ENCODE data around the gene CNOT6L. TPM values are rescaled to one million over a fixed set of nuclear protein-coding genes. Genes with fewer than 3 reads are reported as not detected.

CNOT6L gene
- total RNA-seq, 4 donors from 2014 or later: 10.0 to 21.1 (median 13.1) TPM

DNA sequence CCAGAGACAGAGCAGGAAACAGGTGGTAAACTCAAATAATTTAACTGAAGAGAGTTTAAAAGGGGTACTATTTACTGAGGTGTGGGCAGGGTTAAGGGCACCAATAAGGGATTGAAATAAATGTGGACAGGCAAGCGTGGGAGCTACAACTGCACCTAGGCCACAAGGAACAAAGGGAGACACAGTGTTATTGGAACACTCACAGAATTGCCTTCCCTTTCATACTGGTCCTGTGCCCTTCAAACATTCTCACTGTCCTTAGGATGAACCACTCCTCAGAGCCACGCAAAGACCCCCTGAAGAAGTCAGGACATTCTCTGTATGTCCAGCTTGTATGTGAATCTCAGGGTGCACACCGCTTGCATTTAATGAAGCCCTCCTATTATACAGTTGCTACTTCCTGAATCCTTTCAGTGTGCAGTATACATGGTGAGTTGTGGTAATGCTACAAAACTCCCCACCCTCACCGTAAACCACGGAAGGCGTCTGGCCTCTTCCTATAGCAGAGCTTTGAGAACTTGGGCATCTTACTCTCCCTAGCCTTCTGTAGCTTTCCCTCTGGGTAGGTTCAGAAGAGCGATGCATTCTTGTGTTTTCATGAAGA, 33.8 kb upstream of the CNOT6L start:
- Histone ChIP-seq H3K4me3 (no peak overlapping the region), H3K27ac (peak overlapping the region in 3 of 4 donors; percentile 37 to 78 (median 75)), H3K4me1 (peaks cover 0 to 6% of the 10 kb centered on the region in 2 donors), H3K36me3 (no peaks in the 10 kb centered on the region), H3K27me3 (no peaks in the 10 kb centered on the region), H3K9me3 (no peaks in the 10 kb centered on the region)
- no peak for ATAC-seq
- in situ Hi-C loops (cut with MboI; ENCODE audit: low sequenced_read_pairs in 4 of 4) (no loop called here), intact Hi-C loops (cut with DNase I; ENCODE audit: low total_unique reads) (no loop called here)
- TF ChIP-seq POLR2A (IDR thresholded peaks at IDR 0.05): no peak
- TF ChIP-seq, protein P1, sequence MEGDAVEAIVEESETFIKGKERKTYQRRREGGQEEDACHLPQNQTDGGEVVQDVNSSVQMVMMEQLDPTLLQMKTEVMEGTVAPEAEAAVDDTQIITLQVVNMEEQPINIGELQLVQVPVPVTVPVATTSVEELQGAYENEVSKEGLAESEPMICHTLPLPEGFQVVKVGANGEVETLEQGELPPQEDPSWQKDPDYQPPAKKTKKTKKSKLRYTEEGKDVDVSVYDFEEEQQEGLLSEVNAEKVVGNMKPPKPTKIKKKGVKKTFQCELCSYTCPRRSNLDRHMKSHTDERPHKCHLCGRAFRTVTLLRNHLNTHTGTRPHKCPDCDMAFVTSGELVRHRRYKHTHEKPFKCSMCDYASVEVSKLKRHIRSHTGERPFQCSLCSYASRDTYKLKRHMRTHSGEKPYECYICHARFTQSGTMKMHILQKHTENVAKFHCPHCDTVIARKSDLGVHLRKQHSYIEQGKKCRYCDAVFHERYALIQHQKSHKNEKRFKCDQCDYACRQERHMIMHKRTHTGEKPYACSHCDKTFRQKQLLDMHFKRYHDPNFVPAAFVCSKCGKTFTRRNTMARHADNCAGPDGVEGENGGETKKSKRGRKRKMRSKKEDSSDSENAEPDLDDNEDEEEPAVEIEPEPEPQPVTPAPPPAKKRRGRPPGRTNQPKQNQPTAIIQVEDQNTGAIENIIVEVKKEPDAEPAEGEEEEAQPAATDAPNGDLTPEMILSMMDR (IDR thresholded peaks at IDR 0.05 in 4 of 5, conservative IDR thresholded peaks at IDR 0.05 in 1 of 5): no peak
- DNase-seq: no peak

DNA sequence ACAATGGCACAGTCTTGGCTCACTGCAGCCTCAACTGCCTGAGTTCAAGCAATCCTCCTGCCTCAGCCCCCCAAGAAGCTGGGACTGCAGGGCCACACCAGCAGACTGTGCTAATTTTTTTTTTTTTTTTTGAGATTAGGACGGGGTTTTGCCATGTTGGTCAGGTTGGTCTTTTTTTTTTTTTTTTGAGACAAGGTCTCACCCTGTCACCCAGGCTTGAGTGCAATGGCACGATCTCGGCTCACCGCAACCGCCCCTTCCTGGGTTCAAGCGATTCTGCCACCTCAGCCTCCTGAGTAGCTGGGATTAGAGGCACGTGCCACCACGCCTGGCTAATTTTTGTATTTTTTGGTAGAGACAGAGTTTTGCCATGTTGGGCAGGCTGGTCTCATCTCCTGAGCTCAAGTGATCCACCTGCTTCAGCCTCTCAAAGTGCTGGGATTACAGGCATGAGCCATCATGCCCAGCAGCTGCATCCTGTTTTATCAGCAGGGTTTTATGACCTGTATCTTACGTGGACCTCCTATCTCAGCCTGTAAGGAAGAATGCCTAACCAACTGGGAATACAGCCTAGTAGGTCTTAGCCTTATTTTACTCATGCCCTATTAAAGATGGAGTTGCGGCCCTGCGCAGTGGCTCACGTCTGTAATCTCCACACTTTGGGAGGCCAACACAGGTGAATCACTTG, 30.3 kb upstream of the CNOT6L start:
- in situ Hi-C loops (cut with MboI; ENCODE audit: low sequenced_read_pairs in 4 of 4): no loop called here
- peaks cover 6% of the 10 kb centered on the region in 2 donors for H3K4me1 ChIP-seq
- H3K9me3 ChIP-seq: no peaks in the 10 kb centered on the region

DNA sequence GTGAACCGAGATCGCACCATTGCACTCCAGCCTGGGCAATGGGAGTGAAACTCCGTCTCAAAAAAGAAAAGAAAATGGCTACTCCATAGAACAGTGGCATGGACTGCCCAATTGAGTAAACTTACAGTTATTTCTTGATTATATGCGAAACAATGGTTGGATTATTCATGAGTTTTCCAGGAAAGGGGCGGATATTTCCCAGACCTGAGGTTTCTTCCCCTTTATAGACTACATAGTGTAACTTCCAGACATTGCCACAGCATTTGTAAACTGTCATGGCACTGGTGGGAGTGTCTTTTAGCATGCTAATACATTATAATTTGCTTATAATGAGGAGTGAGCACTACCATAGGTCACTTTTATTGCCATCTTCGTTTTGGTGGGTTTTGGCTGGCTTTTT, 29.3 kb upstream of the CNOT6L start:
- Histone ChIP-seq H3K4me1 (peaks cover 6% of the 10 kb centered on the region in 2 donors), H3K9me3 (no peaks in the 10 kb centered on the region), H3K27me3 (no peaks in the 10 kb centered on the region), H3K27ac (no peak overlapping the region), H3K4me3 (no peak overlapping the region), H3K36me3 (no peaks in the 10 kb centered on the region)
- TF ChIP-seq POLR2A (IDR thresholded peaks at IDR 0.05): no peak
- TF ChIP-seq, protein P1 (IDR thresholded peaks at IDR 0.05 in 4 of 5, conservative IDR thresholded peaks at IDR 0.05 in 1 of 5): no peak
- DNase-seq (no peak), ATAC-seq (no peak)
- intact Hi-C loops (cut with DNase I; ENCODE audit: low total_unique reads): no loop called here
- in situ Hi-C loops (cut with MboI; ENCODE audit: low sequenced_read_pairs in 4 of 4): no loop called here

More for the DNA sequence above, 30.3 kb upstream of the CNOT6L start:
- no peak overlapping the region for H3K27ac ChIP-seq
- intact Hi-C loops (cut with DNase I; ENCODE audit: low total_unique reads): no loop called here
- H3K4me3 ChIP-seq: no peak overlapping the region
- DNase-seq (no peak), ATAC-seq (no peak)
- TF ChIP-seq, protein P1 (IDR thresholded peaks at IDR 0.05 in 4 of 5, conservative IDR thresholded peaks at IDR 0.05 in 1 of 5): no peak
- no peak for TF ChIP-seq POLR2A (IDR thresholded peaks at IDR 0.05)
- H3K36me3 ChIP-seq: no peaks in the 10 kb centered on the region
- H3K27me3 ChIP-seq: no peaks in the 10 kb centered on the region

DNA sequence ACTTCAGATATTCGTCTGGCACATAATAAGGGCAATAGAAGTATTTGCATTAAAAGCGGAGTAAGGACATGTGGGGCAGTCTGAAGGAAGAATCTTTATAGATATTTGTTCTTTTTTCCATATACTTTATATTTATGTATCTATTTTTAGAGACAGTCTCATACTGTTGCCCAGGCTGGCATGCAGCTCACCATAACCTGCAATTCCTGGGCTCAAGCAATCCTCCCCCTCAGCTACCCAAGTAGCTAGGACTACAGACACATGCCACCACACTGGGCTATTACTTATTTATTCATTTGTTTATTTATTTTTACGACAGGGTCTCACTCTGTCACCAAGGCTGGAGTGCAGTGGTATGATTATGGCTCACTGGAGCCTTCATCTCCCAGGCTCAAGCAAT, 26.8 kb upstream of the CNOT6L start:
- DNase-seq (no peak), ATAC-seq (no peak)
- Histone ChIP-seq H3K27me3 (no peaks in the 10 kb centered on the region), H3K9me3 (no peaks in the 10 kb centered on the region), H3K36me3 (no peaks in the 10 kb centered on the region), H3K4me1 (peaks cover 6% of the 10 kb centered on the region in 2 donors), H3K4me3 (no peak overlapping the region), H3K27ac (no peak overlapping the region)
- TF ChIP-seq, protein P1 (IDR thresholded peaks at IDR 0.05 in 4 of 5, conservative IDR thresholded peaks at IDR 0.05 in 1 of 5): no peak
- TF ChIP-seq POLR2A (IDR thresholded peaks at IDR 0.05): no peak
- intact Hi-C loops (cut with DNase I; ENCODE audit: low total_unique reads) (no loop called here), in situ Hi-C loops (cut with MboI; ENCODE audit: low sequenced_read_pairs in 4 of 4) (no loop called here)
